ENCODE measurements around the gene TMEM150B. TPM values are rescaled to one million over a fixed set of nuclear protein-coding genes. Genes with fewer than 3 reads are reported as not detected.
A peak's percentile ranks its signal among the peaks of the same experiment; 100 is the strongest.

The TMEM150B gene
- total RNA-seq, 1 donor from 2014 or later = not detected

DNA sequence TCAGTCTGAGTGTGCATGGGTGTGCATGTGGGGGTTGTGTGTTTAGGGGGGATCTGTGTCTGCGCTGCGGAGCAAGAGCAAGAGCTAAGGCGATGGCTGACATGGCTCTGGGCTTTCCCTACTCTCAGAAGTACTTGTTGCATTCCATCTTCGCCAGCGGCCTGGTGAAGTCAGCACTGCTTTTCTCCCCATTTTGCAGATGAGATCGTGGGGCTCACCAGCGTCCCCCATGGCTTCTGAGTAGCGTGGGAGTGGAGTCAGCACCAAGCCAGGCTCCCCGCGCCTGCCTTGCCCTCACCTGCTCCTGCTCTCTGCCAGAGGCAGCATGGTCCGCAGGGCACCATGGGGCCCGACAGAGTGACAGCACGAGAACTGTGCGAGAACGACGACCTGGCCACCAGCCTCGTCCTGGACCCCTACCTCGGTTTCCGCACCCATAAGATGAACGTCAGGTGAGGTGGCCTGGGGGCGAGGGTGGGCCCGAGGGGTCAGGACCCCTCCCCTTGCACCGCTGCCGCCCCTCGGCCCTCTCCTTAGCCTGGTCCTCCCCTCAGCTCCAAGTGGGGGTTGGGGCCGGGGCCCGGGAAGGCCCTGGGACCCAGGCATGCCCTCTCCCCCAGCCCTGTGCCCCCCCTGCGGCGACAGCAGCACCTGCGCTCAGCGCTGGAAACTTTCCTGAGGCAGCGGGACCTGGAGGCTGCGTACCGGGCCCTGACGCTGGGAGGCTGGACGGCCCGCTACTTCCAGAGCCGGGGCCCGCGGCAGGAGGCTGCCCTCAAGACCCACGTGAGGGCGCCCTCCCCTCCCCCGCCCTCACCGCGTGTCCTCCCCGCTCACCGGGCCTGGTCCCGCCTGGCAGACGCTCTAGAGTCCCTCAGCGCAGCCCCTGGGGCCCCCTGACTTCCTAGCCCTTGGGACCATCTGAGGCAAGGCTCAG, 16.7 kb upstream of the TMEM150B start:
- Histone ChIP-seq H3K36me3 (peaks cover 0 to under 1% of the 10 kb centered on the region in 2 donors), H3K27ac (no peak overlapping the region), H3K9me3 (no peaks in the 10 kb centered on the region), H3K4me3 (peak overlapping the region in 1 of 2 donors; percentile 68), H3K27me3 (no peaks in the 10 kb centered on the region), H3K4me1 (peaks cover 37% of the 10 kb centered on the region)
- intact Hi-C loops (cut with DNase I) = loop anchor here (2.0 kb wide), 1 partner anchor 43 kb away; the partner anchor contains the start of genes RPL28 and TMEM238
- DNase-seq (ENCODE audit: extremely low spot score in 2 of 2) = no peak
- TF ChIP-seq, protein P1, sequence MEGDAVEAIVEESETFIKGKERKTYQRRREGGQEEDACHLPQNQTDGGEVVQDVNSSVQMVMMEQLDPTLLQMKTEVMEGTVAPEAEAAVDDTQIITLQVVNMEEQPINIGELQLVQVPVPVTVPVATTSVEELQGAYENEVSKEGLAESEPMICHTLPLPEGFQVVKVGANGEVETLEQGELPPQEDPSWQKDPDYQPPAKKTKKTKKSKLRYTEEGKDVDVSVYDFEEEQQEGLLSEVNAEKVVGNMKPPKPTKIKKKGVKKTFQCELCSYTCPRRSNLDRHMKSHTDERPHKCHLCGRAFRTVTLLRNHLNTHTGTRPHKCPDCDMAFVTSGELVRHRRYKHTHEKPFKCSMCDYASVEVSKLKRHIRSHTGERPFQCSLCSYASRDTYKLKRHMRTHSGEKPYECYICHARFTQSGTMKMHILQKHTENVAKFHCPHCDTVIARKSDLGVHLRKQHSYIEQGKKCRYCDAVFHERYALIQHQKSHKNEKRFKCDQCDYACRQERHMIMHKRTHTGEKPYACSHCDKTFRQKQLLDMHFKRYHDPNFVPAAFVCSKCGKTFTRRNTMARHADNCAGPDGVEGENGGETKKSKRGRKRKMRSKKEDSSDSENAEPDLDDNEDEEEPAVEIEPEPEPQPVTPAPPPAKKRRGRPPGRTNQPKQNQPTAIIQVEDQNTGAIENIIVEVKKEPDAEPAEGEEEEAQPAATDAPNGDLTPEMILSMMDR (IDR thresholded peaks at IDR 0.05) = no peak
- TF ChIP-seq POLR2AphosphoS5 (IDR thresholded peaks at IDR 0.05; ENCODE audit: insufficient read depth in 1 of 2, low read depth in 1 of 2) (no peak), POLR2A (IDR thresholded peaks at IDR 0.05) (no peak)

DNA sequence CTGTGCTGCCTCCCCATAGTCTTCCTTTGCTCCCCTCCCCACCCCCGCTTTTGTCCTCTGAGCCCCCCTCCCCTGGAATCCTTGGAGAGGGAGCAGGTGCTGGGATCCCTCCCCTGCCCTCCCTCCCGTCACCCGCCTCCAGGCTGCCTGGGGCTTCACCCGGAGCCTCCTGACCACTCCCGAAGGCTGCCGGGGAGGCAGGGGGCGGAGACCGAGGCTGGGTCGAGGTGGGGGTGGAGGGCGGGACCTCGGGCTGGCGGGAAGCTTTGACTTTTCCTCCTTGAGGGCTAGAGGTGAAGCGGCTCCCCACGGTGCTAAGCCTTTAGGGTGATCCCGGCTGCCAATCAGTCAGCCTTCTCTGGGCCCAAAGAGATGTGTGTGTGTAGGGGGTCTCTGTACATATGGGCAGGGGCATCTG, 16.0 kb upstream of the TMEM150B start:
- Histone ChIP-seq H3K4me3 (peak overlapping the region; percentile 61 to 68), H3K4me1 (peaks cover 37% of the 10 kb centered on the region), H3K9me3 (no peaks in the 10 kb centered on the region), H3K36me3 (no peaks in the 10 kb centered on the region), H3K27me3 (no peaks in the 10 kb centered on the region), H3K27ac (peak overlapping the region; percentile 84)
- no peak for TF ChIP-seq POLR2AphosphoS5 (IDR thresholded peaks at IDR 0.05; ENCODE audit: insufficient read depth in 1 of 2, low read depth in 1 of 2)
- TF ChIP-seq, protein P1 (IDR thresholded peaks at IDR 0.05) = no peak
- no peak for DNase-seq (ENCODE audit: extremely low spot score in 2 of 2)
- intact Hi-C loops (cut with DNase I) = loop anchor here (2.0 kb wide), 1 partner anchor 44 kb away; the partner anchor contains the start of genes RPL28 and TMEM238

DNA sequence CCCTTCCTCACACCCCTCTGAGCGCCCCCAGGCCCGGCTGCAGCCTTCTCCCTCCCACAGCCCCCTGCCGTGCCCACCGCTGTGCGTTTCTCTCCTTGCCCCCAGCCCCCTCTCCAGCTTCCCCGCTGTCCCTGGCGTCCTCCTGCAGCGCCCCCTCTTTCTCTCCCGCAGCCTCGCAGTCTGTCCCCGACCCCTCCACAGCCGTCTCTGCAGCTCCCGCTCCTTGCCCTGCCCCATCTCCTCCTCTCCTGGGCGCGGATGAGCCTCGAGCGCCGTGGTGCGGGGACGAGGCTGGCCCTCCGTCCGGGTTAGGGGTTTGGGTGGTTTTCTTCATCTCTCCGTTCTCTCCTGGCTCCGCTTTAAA, 15.6 kb upstream of the TMEM150B start:
- no peaks in the 10 kb centered on the region for H3K36me3 ChIP-seq
- TF ChIP-seq, protein P1 (IDR thresholded peaks at IDR 0.05) = no peak
- TF ChIP-seq POLR2AphosphoS5 (IDR thresholded peaks at IDR 0.05; ENCODE audit: insufficient read depth in 1 of 2, low read depth in 1 of 2) = no peak
- no peak for TF ChIP-seq POLR2A (IDR thresholded peaks at IDR 0.05)
- H3K4me1 ChIP-seq = peaks cover 36% of the 10 kb centered on the region
- intact Hi-C loops (cut with DNase I) = loop anchor here (2.0 kb wide), 1 partner anchor 44 kb away; the partner anchor contains the start of genes RPL28 and TMEM238
- H3K4me3 ChIP-seq = peak overlapping the region; percentile 61 to 68
- no peaks in the 10 kb centered on the region for H3K27me3 ChIP-seq
- peak overlapping the region; percentile 84 for H3K27ac ChIP-seq
- DNase-seq (ENCODE audit: extremely low spot score in 2 of 2) = no peak
- H3K9me3 ChIP-seq = no peaks in the 10 kb centered on the region

DNA sequence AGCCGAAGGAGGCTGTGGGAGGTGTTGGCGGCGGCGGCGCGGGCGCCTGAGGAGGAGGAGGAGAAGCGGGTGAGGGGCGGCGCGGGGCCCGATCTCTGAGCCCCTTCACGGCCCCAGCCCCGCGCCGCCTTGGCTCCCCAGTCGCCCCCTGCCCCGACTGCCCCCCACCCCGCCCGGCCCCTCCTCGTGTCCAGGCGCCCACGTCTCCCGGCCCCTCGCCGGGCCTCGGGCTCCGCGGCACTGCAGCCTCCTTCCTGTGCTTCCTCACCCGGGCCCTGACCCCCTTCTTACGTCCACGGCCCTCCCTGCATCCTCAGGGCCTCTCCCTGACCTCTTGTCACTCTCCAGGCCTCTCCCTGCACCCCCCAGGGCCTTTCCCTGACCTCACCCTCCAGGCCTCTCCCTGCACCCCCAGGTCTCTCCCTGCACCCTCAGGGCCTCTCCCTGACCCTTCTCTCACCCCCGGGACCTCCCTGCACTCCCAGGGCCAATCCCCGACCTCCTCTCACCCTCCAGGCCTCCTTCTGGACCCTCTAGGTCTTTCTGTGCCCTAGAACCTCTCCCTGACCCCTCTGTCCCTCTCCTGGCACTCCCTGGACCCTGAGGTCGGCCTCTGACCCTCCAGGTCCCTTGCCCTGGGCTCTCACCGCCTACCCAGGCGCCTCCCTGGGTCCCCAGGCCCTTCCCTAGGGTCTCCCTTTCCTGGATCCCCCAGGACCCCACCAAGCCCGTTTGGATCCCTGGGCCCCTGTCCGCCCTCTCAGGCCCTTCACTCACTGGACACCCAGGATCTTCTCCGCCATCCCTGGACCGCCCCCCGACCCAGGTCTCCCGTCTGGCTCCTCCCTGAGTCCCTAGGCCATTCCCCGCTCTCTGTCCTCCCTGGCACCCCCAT, 15.0 kb upstream of the TMEM150B start:
- Histone ChIP-seq H3K36me3 (no peaks in the 10 kb centered on the region), H3K27ac (peak overlapping the region; percentile 84), H3K4me3 (peak overlapping the region; percentile 61 to 68), H3K9me3 (no peaks in the 10 kb centered on the region), H3K27me3 (no peaks in the 10 kb centered on the region), H3K4me1 (peaks cover 29% of the 10 kb centered on the region)
- no peak for TF ChIP-seq POLR2AphosphoS5 (IDR thresholded peaks at IDR 0.05; ENCODE audit: insufficient read depth in 1 of 2, low read depth in 1 of 2)
- TF ChIP-seq, protein P1 (IDR thresholded peaks at IDR 0.05) = no peak
- TF ChIP-seq POLR2A (IDR thresholded peaks at IDR 0.05) = peak in 1 of 2 donors; percentile 93
- no peak for DNase-seq (ENCODE audit: extremely low spot score in 2 of 2)
- intact Hi-C loops (cut with DNase I) = loop anchor here (2.0 kb wide), 1 partner anchor 45 kb away; the partner anchor contains the start of genes RPL28 and TMEM238
